GM19193 (cell line): Measurements from ENCODE around the gene PARD6G.

Source experiments
- POLR2A ChIP-seq: IDR thresholded peaks from 4 replicates; pipeline ENCODE4 v1.6.1; 2011; ENCODE audit not compliant: insufficient read depth, insufficient read length; ENCODE audit errors: extremely low read depth

Gene PARD6G

DNA sequence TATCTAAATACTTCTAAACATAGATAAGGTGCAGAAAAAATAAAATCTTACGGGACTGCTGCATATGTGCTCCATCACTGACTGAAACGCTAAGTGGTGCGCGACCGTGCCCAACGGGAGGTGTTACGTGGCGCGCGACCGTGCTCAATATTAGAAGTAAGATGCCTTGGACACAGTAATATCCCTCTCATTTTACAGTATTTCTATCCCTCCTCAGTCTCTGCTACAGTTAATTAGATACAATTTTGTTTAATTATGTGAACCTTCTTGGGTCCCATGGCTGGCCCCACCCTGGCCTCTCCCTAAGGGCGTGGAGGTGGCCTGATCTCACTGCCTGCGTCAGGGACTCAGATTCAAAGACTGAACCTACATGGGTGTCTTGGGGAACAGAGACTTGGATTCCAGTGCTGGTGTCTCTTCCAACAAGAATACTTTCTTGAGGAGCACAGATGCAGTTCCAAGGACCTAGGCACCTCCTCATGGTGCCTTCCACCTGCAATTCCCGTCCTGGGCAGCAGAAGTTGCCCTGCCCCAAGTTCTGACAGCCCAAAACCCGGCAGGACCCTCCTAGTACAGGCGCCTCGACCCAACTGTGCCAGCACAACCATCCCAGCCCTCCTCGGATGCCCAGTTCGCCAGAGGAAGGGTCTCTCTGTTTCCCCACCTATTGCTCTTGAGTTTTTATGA, 59.2 kb downstream of the PARD6G start:
- no peak for TF ChIP-seq POLR2A

DNA sequence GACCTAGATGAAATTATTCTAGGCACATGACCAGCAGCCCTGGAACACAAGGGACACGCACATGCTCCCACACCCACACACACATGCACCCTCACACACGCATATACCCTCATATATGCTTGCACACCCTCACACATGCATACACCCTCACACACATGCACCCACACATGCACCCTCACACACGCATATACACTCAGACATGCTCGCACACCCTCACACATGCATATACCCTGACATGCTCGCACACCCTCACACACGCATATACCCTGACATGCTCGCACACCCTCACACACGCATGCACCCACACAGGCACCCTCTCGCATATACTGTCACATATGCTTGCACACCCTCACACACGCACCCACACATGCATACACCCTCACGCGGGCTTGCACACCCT, 61.8 kb downstream of the PARD6G start:
- no peak for TF ChIP-seq POLR2A

DNA sequence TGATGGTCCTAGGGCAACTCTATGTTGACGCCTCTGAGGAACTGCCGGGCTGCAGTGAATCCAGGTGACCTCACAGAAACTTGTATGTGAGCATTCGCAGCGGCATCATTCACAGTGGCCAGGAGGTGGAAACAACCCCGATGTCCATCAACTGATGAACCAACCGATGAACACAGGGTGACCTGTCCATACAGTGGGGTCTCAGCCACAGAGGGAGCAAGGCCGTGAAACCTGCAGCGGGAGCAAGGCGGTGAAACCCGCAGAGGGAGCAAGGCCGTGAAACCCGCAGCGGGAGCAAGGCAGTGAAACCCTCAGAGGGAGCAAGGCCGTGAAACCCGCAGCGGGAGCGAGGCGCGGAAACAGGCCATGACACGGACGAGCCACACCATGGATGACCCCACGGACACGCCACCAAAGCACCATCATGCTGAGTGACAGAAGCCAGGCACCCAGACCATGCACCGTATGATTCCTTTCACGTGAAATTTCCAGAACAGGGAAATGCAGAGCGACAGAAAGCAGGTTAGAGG, 63.0 kb downstream of the PARD6G start:
- TF ChIP-seq POLR2A: no peak

DNA sequence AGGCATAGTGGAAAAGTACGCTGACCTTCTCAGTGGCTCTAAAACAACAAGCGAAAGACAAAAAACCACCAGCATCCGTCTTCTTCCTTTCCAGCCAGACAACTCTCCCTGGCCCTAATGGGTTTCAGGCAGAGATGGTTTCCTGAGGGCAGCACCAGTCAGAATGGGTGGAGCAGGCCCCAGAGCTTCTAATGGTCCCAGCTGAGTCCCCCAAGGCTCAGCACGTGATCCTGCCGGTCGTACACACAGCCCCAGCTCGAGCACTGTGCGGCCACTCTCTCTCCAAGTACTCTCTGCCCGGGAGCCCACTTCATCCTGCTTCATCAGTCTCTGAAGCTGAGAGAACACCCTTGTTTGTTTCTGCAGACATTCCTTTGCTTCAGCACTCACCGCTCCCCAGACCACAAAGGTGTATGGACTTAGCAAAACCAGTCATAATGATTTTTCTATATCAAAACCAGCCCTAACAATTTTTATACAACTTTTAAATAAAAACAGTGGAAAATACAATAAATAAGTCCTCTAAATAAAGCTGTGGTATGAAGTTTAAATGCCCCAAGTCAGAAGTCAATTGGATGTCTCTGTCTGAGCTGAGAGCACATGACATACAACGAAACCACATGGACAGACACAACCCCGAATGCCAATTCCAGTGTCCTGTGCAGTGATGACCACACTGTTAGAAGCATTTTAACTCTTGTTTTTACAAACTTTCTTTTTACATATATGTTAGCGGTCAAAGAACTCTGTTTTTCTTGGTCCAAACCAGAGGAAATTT, 63.9 kb downstream of the PARD6G start:
- TF ChIP-seq POLR2A: no peak

DNA sequence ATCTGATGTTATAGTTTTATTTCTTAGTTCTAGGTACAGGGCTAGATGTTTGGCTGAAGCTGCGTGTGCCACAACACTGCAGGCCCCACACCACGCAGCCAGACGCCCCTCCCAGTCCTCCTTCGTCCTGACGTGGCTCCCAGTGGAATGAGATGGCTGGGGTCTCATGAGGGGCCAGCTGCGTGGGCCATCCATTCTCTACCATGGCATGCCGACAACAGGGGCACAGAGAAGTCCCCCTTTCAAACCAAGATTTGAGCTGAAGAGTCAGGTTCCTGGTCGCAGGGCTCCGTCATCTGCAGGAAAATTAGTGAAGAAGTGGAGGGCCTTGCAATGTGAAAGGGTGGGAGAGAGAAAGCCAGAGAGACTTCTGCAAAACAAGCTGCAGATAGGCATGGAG, 64.5 kb downstream of the PARD6G start:
- TF ChIP-seq POLR2A: no peak

DNA sequence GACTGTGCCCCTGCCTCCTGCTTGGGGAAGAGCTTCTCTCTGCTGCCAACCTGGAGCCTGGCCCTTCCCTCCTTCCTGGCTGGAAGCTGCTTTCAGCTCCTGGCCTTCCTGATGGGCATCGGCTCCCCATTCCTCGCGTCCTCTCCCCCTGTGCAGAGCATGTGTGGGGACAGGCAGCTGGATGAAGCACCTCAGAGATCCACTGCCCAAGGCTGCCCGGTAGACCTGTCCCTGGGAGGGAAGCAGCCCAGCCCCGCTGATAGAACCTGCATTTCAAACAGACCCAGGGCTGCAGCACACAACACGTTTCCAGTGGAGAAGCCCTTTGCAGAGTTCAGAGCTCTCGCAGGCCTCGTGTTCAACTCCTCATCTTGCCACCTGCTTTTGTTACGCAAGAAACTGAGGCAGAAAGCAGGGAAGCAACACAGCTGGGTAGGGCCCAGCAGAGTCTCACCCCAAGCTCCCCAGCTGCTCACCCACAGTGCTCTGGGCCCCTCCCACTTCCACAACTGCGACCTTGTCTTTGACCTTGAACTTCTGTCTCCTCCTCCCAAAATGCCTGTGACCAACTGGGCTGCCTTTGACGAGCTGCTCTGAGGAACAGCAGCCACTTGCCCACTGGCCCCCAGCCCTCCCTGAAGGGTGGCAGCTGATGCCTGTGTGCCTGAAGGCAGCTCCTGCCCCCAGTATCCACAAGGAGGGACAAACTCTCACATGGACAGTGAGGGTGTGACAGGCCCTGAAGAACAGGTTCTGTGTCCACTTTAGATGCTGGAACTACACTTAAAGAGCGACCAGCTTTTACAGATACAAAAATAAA, 65.5 kb downstream of the PARD6G start:
- TF ChIP-seq POLR2A: no peak

DNA sequence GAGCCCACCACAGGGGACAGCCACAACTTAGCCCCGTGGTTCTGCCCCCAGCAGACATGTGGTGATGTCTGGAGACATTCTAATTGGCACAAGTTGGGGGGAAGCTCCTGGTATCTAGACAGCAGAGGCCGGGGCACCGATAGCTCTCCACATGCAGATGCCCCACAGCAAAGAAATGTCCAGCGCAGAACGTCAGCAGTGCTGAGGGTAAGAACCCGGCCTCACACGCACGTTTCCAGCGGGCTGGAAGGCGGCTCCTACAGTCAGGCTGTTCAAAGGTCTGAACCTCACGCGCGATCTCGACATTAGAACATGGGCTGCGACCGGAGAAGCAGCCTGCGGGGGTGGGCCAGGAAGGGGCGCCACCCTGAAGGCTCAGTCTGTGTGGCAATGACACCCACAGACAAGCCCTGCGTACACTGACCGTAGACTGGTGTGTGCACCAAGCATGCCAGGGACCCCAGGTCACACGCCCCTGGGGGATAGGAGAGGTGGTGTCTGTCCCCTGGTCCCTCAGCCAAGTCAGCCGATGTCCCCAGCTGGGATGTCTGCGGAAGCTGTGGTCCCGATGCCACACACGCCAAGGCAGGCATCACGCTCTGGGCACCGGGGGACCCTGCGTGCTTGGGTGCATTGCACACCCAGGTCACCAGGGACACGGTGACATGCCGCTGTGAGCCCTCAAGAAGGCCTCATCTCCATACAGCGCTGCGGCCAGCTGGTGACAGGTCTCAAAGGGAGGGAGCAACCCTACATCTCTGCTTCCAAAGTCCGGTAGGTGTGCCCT, 66.3 kb downstream of the PARD6G start:
- TF ChIP-seq POLR2A: no peak

DNA sequence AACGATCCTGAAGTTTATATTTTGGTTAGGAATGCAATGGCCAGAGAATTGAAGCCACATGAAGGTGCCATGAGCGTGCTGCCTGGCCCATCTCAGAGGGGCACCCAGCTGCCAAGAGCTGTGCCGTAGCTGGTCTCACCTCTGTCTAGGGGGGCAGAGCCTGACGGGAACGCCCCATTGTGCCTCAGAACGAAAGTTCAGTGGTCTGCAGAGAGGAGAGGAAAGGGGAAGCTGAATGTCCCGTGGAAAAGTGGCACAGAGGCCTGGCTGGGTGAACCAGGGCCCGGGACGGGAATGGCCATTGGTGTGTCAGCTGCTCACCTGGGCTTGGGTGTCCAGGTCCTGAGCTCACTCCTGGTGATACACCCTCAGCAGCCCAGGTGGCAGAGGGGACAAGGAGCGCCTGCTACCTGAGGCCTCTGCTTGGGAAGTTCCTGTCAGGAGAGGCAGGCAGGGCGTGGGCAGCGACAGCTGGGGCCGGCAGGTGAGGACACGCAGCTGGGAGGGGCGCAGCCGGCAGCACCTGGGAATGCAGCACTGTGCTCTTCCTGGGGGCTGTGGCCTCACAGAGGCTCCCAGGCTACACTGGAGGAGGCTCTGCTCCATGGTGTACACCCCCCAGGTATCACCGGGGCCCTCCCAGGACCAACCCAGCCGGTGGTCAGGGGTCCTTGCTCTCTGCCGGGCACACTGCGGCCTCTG, 67.3 kb downstream of the PARD6G start:
- TF ChIP-seq POLR2A: no peak

DNA sequence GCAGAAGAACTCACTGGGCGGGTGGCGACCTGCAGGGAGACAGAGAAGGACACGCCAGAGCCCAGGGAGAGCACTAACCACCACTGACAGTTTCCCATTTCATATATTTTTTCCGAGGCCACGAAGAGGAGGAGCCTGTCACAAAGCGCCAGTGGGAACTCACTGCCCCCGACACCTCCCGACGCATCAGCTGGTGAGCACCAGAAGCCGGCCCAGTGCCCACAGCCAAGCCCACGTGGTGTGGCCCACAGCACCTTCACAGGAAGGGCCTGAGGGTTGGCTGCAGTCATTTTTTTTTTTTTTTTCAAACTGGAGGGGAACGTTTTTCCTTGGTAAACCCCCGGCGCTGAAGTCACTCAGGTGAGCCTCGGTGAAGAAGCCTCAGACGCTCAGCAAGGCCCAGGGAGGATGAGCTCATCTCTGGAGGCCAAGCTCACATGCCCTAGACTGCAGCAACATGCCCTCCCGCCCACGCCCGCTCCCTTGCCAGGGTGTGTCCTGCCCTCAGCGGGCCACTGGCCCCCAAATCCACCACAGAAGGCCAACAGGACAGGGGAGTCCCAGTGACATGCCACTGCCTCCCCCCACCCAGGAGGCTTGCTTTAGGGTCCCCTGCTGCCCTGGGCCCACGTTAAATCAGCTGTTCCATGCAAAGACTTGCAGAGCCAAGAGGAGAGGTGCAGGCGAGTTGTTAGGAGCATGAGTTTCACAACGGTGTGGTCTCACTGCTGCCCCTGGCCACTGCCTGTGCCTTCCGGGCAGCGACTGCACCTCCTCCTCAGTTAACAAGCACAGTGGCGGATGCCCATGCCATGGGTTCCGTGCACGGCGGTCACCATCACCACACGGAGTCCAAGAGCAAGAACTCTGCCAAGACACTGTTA, 68.1 kb downstream of the PARD6G start:
- no peak for TF ChIP-seq POLR2A

DNA sequence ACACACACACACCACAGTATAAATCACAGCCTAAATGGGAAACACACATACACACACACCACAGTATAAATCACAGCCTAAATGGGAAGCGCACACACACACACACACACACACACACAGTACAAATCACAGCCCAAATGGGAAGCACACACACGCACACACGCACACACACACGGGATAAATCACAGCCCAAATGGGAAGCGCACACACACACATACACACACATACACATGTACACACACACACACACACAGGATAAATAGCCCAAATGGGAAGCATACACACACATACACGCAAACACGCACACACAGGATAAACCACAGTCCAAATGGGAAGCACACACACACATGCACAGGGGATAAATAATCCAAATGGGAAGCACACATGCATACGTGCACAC, 70.2 kb downstream of the PARD6G start:
- no peak for TF ChIP-seq POLR2A

DNA sequence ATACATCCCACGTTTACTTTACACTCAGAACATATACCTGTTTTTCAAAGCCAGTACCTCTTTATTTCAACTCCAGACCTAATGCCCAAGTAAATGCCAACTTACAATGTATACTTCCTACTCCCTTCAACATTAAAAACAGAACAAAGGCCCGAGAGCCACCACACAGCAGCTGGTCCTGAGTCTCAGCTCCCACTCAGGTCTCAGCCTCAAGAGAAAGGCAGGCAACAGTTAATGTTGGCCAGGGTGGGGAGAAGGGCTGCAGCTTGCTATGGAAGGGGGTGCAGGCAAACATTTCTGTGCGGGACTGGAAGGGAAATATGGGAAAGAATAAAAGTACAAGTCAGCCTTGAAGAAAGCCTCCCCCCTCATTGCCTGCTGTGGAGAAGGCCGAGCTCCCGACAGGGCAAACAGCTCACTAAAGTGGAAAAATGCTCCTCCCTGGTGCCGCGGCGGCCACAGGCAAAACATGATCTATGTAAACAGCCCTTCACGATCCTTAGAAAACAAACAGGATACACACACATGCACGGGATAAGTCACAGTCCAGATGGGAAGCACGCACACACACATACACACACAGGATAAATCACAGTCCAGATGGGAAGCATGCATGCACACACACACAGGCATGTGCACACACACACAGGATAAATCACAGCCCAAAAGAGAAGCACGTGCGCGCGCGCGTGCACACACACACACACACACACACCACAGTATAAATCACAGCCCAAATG, 70.8 kb downstream of the PARD6G start:
- no peak for TF ChIP-seq POLR2A

DNA sequence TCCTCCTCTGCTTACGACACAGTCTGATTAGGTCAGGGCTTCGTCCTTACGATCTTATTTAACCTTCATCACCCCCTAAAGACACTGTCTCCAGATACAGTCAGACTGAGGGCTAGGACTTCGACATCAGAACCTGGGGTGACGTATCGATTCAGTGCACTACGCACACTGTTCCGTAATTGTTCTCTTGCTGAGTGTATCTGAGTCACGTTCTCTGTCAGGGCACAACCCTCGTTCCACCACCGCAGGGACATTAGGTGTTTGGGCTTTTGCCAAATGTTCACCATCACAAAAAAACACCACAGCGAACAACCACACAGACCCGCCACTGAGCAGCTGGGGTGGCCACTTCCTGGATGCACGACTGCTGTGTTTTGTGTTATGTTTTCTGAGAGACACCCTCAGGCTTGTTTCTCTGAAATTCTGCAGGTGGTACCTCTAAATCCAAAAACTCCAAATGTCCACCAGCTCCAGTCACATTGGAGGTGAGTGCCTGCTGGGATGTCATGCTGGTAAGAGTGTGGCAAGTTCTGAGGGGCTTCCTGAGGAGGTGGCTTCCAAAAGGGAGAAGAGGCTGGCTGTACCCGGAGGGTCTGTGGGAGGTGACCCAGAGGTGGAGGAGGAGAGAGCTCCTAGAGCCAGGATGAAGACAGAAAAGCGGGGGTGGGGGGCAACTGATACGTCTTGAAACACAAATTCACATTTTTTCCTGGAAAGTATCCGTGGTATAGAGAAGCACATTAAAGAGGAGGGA, 71.7 kb downstream of the PARD6G start:
- no peak for TF ChIP-seq POLR2A
